IgD-negative memory B cell (primary cell): ENCODE data around the gene SERTAD1. TPM values are rescaled to one million over a fixed set of nuclear protein-coding genes. Genes with fewer than 3 reads are reported as not detected.
"Not testable (repeated sequence)": the region's sequence is repeated elsewhere in the genome, so short reads cannot be mapped to it uniquely, and the experiment has no call there.

Experiments used
- H3K27ac Mint-ChIP-seq, 3 donors: one replicate each; pipeline ENCODE4 v1.8.0; 2020 to 2022; ENCODE audit warnings: mild to moderate bottlenecking in 3 of 3, mixed read lengths in 3 of 3, moderate library complexity in 1 of 3
- H3K27me3 Mint-ChIP-seq: one replicate; pipeline ENCODE4 v1.8.0; 2021; ENCODE audit warnings: mixed read lengths
- H3K36me3 Mint-ChIP-seq: one replicate; pipeline ENCODE4 v1.8.0; 2020; ENCODE audit warnings: mild to moderate bottlenecking, mixed read lengths
- H3K4me1 Mint-ChIP-seq, 3 donors: one replicate each; pipeline ENCODE4 v1.8.0; 2020 to 2022; ENCODE audit warnings: mixed read lengths in 3 of 3, mild to moderate bottlenecking in 1 of 3
- H3K4me3 Mint-ChIP-seq, 4 donors: one replicate each; pipeline ENCODE4 v1.8.0; 2020 to 2022; ENCODE audit warnings: mild to moderate bottlenecking in 4 of 4, mixed read lengths in 4 of 4, moderate library complexity in 3 of 4
- H3K9me3 Mint-ChIP-seq, 3 donors: one replicate each; pipeline ENCODE4 v1.8.0; 2020 to 2021; ENCODE audit warnings: mixed read lengths in 3 of 3, mild to moderate bottlenecking in 1 of 3
- polyA plus RNA-seq: library from polyadenylated mRNA; unstranded; fragments of 300-500 nt; fragmentation: Illumina TruSeq; gene quantifications from one replicate; pipeline ENCODE4 v1.2.3, GENCODE V29; 2021

Gene SERTAD1
- polyA plus RNA-seq, 1 donor from 2014 or later = 13.2 TPM

DNA sequence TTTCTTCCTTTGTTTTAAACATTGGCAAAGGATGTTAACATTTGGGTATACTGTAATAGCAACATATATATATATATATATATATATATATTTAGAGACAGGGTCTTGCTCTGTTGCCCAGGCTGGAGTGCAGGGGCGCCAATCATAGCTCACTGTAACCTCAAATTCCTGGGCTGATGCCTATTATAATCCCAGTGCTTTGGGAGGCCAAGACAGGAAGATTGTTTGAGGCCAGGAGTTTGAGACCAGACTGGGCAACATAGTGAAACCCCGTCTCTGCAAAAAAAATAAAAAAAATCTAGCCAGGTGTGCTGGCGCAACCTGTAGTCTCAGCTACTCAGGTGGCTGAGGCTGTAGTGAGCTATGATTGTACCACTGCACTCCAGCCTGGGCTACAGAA, 34.4 kb upstream of the SERTAD1 start:
- Mint-ChIP-seq H3K4me1 (peaks cover 9 to 15% (median 15%) of the 10 kb centered on the region in 3 donors), H3K27me3 (no peaks in the 10 kb centered on the region), H3K27ac (no peak overlapping the region), H3K9me3 (no peaks in the 10 kb centered on the region), H3K4me3 (no peak overlapping the region), H3K36me3 (peaks cover under 1% of the 10 kb centered on the region)

- H3K36me3 Mint-ChIP-seq = peaks cover 1% of the 10 kb centered on the region
- H3K27ac Mint-ChIP-seq = no peak overlapping the region
- H3K4me3 Mint-ChIP-seq = no peak overlapping the region
- no peaks in the 10 kb centered on the region for H3K9me3 Mint-ChIP-seq
- peaks cover 9 to 10% (median 9%) of the 10 kb centered on the region in 3 donors for H3K4me1 Mint-ChIP-seq
- no peaks in the 10 kb centered on the region for H3K27me3 Mint-ChIP-seq
These were observed 32.8 kb upstream of the SERTAD1 start for GRCh38 chr19:40458597-40458974.

- Mint-ChIP-seq H3K27ac (no peak overlapping the region), H3K27me3 (no peaks in the 10 kb centered on the region), H3K9me3 (no peaks in the 10 kb centered on the region), H3K4me3 (no peak overlapping the region), H3K36me3 (peaks cover 1% of the 10 kb centered on the region), H3K4me1 (peaks cover 8 to 10% (median 9%) of the 10 kb centered on the region in 3 donors)
These were observed 32.3 kb upstream of the SERTAD1 start for GRCh38 chr19:40457953-40458596.

GRCh38 chr19:40457048-40457447, 31.3 kb upstream of the SERTAD1 start:
- H3K27ac Mint-ChIP-seq = no peak overlapping the region
- H3K4me3 Mint-ChIP-seq = no peak overlapping the region
- H3K27me3 Mint-ChIP-seq = no peaks in the 10 kb centered on the region
- H3K9me3 Mint-ChIP-seq = no peaks in the 10 kb centered on the region
- H3K4me1 Mint-ChIP-seq = peaks cover 5 to 7% (median 7%) of the 10 kb centered on the region in 3 donors
- peaks cover 1% of the 10 kb centered on the region for H3K36me3 Mint-ChIP-seq

- not testable (repeated sequence) for H3K27ac Mint-ChIP-seq, H3K9me3 Mint-ChIP-seq, H3K36me3 Mint-ChIP-seq
These were observed 28.2 kb upstream of the SERTAD1 start for GRCh38 chr19:40453943-40454342.

GRCh38 chr19:40453151-40453735, 27.5 kb upstream of the SERTAD1 start:
- Mint-ChIP-seq H3K4me1 (peaks cover 0 to 2% (median 0%) of the 10 kb centered on the region in 3 donors), H3K36me3 (peaks cover 5% of the 10 kb centered on the region), H3K9me3 (no peaks in the 10 kb centered on the region), H3K27me3 (no peaks in the 10 kb centered on the region), H3K27ac (no peak overlapping the region), H3K4me3 (no peak overlapping the region)

More at GRCh38 chr19:40453943-40454342, 28.2 kb upstream of the SERTAD1 start:
- not testable (repeated sequence) for H3K27me3 Mint-ChIP-seq, H3K4me1 Mint-ChIP-seq, H3K4me3 Mint-ChIP-seq

DNA sequence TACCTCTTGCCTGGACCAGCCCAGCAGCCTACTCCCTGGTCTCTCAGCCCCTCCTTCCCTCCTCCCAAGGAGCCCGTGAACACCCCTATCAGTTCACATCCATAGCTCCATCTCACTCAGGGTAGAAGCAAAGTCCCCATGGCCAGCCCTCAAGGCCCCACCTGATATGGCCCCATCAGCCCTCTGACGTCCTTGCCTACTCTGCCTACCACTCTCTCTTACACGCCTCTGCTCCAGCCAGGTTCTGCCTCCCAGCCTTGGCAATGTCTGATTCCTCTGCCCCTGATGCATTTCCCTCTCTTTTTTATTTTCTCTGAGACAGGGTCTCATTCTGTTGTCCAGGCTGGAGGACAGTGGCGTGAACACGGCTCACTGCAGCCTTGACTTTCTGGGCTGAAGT, 26.2 kb upstream of the SERTAD1 start:
- peak overlapping the region in 1 of 4 donors; percentile 40 for H3K4me3 Mint-ChIP-seq
- peaks cover 0 to 2% (median 0%) of the 10 kb centered on the region in 3 donors for H3K4me1 Mint-ChIP-seq
- H3K9me3 Mint-ChIP-seq = no peaks in the 10 kb centered on the region
- no peak overlapping the region for H3K27ac Mint-ChIP-seq
- peaks cover 5% of the 10 kb centered on the region for H3K36me3 Mint-ChIP-seq
- H3K27me3 Mint-ChIP-seq = no peaks in the 10 kb centered on the region

DNA sequence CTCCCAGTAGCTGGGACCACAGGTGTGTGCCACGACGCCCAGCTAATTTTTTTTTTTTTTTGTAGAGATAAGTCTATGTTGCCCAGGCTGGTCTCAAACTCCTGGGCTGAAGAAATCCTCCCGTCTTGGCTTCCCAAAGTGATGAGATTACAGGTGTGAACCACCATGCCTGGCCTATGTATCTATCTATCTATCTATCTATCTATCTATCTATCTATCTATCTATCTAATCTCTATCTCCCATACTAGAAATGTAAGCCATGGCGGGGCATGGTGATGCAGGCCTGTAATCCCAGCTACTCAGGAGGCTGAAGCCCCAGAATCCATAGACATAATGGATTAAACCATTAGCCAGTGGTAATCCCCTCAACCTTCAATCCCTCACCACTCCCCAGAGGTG, 24.9 kb upstream of the SERTAD1 start:
- Mint-ChIP-seq H3K36me3 (peaks cover 5% of the 10 kb centered on the region), H3K27ac (no peak overlapping the region), H3K4me3 (no peak overlapping the region), H3K9me3 (no peaks in the 10 kb centered on the region), H3K27me3 (no peaks in the 10 kb centered on the region), H3K4me1 (peaks cover 0 to 2% (median 0%) of the 10 kb centered on the region in 3 donors)

- no peak overlapping the region for H3K27ac Mint-ChIP-seq
- H3K4me3 Mint-ChIP-seq = no peak overlapping the region
- peaks cover 3% of the 10 kb centered on the region for H3K36me3 Mint-ChIP-seq
- no peaks in the 10 kb centered on the region for H3K27me3 Mint-ChIP-seq
- no peaks in the 10 kb centered on the region for H3K9me3 Mint-ChIP-seq
- H3K4me1 Mint-ChIP-seq = peaks cover 0 to 6% (median 3%) of the 10 kb centered on the region in 3 donors
These were observed 23.7 kb upstream of the SERTAD1 start for GRCh38 chr19:40449506-40449905.

DNA sequence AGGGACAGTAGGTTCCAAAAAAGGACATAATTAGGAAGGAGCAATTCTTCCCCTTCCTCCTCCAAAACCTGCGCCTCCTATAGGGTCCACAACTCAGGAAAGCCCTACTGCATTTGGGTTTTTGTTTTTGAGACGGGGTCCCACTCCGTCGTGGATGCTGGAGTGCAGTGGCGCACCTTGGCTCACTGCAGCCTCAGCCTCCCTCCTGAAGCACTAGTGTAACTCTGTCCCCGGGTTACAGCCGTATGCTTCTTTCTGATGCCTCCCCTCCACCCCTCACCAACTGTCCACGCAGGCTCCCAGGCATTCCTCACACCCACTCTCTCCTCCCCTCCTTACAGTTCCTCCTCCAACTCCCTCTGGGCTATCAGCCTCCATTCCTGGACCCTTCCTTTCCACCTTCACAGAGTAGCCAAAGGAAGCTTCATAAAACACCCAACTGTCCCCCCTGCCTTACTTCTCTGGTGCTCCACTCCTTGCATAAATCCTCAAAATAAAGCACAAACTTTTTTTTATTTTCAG, 20.5 kb upstream of the SERTAD1 start:
- Mint-ChIP-seq H3K27ac (peak overlapping the region in 1 of 3 donors; percentile 96), H3K27me3 (no peaks in the 10 kb centered on the region), H3K4me1 (peaks cover 13 to 14% (median 14%) of the 10 kb centered on the region in 3 donors), H3K36me3 (peaks cover 8% of the 10 kb centered on the region), H3K9me3 (no peaks in the 10 kb centered on the region), H3K4me3 (peak overlapping the region in 2 of 4 donors; percentile 57 to 65)

- Mint-ChIP-seq H3K9me3 (no peaks in the 10 kb centered on the region), H3K36me3 (peaks cover 8% of the 10 kb centered on the region), H3K4me3 (peak overlapping the region in 3 of 4 donors; percentile 59 to 88 (median 65)), H3K27ac (peak overlapping the region; percentile 67 to 96 (median 73)), H3K4me1 (peaks cover 13 to 18% (median 14%) of the 10 kb centered on the region in 3 donors), H3K27me3 (no peaks in the 10 kb centered on the region)
These were observed 20.0 kb upstream of the SERTAD1 start for GRCh38 chr19:40445780-40446262.

DNA sequence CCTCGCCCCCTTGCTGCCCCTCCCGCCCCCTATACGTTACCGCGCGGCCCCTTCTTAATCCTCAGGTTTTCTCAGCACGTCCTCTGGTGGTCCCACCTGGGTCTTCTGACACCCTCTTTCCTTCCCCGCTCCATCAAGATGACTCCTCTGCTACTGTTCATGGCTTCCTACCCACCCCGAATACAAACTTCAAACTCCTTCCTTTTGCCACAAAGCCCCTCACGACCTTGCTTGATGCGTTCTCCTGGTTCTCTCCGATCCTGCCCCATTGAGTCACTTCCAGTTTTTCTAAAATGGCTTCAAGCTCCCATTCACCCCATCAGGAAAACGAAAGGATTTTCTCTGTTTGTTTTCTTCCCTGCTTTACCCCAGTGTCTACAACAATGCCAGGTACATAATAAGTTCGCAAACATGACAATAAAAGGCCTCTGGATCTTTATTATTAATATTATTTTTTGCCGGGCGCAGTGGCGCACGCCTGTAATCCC, 19.1 kb upstream of the SERTAD1 start:
- H3K27ac Mint-ChIP-seq = peak overlapping the region; percentile 96 to 98 (median 98)
- H3K9me3 Mint-ChIP-seq = no peaks in the 10 kb centered on the region
- no peaks in the 10 kb centered on the region for H3K27me3 Mint-ChIP-seq
- H3K4me1 Mint-ChIP-seq = peaks cover 13 to 18% (median 14%) of the 10 kb centered on the region in 3 donors
- peaks cover 4% of the 10 kb centered on the region for H3K36me3 Mint-ChIP-seq
- H3K4me3 Mint-ChIP-seq = peak overlapping the region; percentile 93 to 99 (median 98)

GRCh38 chr19:40444000-40444824, 18.4 kb upstream of the SERTAD1 start, which contains the start of gene SERTAD3:
SERTAD3 (minus strand) TSS chr19:40444335; CDS start chr19:40442080, 2,255 bp downstream.
- Mint-ChIP-seq H3K4me1 (peaks cover 13 to 20% (median 14%) of the 10 kb centered on the region in 3 donors), H3K36me3 (peaks cover 4% of the 10 kb centered on the region), H3K9me3 (no peaks in the 10 kb centered on the region), H3K27me3 (no peaks in the 10 kb centered on the region), H3K4me3 (peak within 1 kb of the TSS; percentile 93 to 99 (median 98)), H3K27ac (peak within 1 kb of the TSS; percentile 96 to 98 (median 98))

GRCh38 chr19:40443131-40443999, 17.6 kb upstream of the SERTAD1 start:
- Mint-ChIP-seq H3K27ac (peak overlapping the region; percentile 96 to 98 (median 98)), H3K36me3 (peaks cover 4% of the 10 kb centered on the region), H3K4me3 (peak overlapping the region; percentile 93 to 99 (median 98)), H3K4me1 (peaks cover 13 to 20% (median 14%) of the 10 kb centered on the region in 3 donors), H3K27me3 (no peaks in the 10 kb centered on the region), H3K9me3 (no peaks in the 10 kb centered on the region)
